DMS153 (cell line): ENCODE data around the gene TBC1D22B.
"Not testable (repeated sequence)": the region's sequence is repeated elsewhere in the genome, so short reads cannot be mapped to it uniquely, and the experiment has no call there.

ENCODE experiments used
- DNase-seq: peaks from one replicate; lab custom pipeline; 2025; lab: John Stamatoyannopoulos, UW

Gene TBC1D22B

GRCh38 chr6:37265860-37266259 lies 8.3 kb downstream of the TBC1D22B start:
- DNase-seq: no peak

GRCh38 chr6:37269105-37269504 lies 11.5 kb downstream of the TBC1D22B start:
- no peak for DNase-seq

GRCh38 chr6:37272834-37273566 lies 15.4 kb downstream of the TBC1D22B start:
- no peak for DNase-seq

GRCh38 chr6:37273690-37274089 lies 16.1 kb downstream of the TBC1D22B start:
- DNase-seq: no peak

GRCh38 chr6:37275350-37275749 lies 17.8 kb downstream of the TBC1D22B start:
- no peak for DNase-seq

GRCh38 chr6:37277001-37277409 lies 19.4 kb downstream of the TBC1D22B start:
- no peak for DNase-seq

- no peak for DNase-seq
Observed at GRCh38 chr6:37279366-37280134, 22.0 kb downstream of the TBC1D22B start.

GRCh38 chr6:37280162-37280887 lies 22.8 kb downstream of the TBC1D22B start:
- DNase-seq: no peak

GRCh38 chr6:37282371-37282770 lies 24.8 kb downstream of the TBC1D22B start:
- no peak for DNase-seq

- DNase-seq: no peak
Observed at GRCh38 chr6:37283268-37283667, 25.7 kb downstream of the TBC1D22B start.

GRCh38 chr6:37283671-37284151 lies 26.1 kb downstream of the TBC1D22B start:
- DNase-seq: no peak

- DNase-seq: no peak
Observed at GRCh38 chr6:37284781-37285180, 27.2 kb downstream of the TBC1D22B start.

- DNase-seq: no peak
Observed at GRCh38 chr6:37285861-37286311, 28.3 kb downstream of the TBC1D22B start.

- DNase-seq: no peak
Observed at GRCh38 chr6:37287519-37288157, 30.1 kb downstream of the TBC1D22B start.

GRCh38 chr6:37288247-37288646 lies 30.7 kb downstream of the TBC1D22B start:
- DNase-seq: no peak

- peak; percentile 25 for DNase-seq
Observed at GRCh38 chr6:37289931-37290330, 32.4 kb downstream of the TBC1D22B start.

- no peak for DNase-seq
Observed at GRCh38 chr6:37293426-37293825, 35.9 kb downstream of the TBC1D22B start.

GRCh38 chr6:37297637-37298036 lies 40.1 kb downstream of the TBC1D22B start:
- DNase-seq: not testable (repeated sequence)

- DNase-seq: no peak
Observed at GRCh38 chr6:37298958-37299357, 41.4 kb downstream of the TBC1D22B start.

GRCh38 chr6:37299990-37300389 lies 42.4 kb downstream of the TBC1D22B start:
- DNase-seq: no peak

GRCh38 chr6:37302086-37302686 lies 44.6 kb downstream of the TBC1D22B start:
- no peak for DNase-seq
